ENCODE measurements around the gene ACVR1. TPM values are rescaled to one million over a fixed set of nuclear protein-coding genes. Genes with fewer than 3 reads are reported as not detected.

Gene ACVR1
- total and polyA plus RNA-seq, 2 of the 13 experiments (the other 11 are each of a cell fraction or from before 2014, with no cell fraction given), result 2.3 to 5.4 TPM

DNA sequence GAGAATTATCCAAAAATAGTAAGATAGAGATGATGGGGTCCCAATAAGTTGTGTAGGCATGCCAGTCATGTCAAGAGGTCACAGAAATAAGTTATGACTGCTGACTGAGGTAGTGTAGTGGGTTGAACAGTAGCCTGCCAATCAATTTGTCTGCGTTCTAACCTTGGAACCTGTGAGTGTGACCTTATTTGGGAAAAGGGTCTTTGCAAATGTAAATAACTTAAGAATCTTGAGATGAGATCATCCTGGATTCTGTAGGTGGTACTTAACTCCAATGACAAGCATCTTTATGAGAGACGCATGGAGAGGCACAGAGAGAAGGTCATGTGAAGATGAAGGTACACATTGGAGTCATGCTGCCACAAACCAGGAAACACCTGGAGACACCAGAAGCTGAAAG, 31.0 kb downstream of the ACVR1 start (continued):
- TF ChIP-seq, protein P1, sequence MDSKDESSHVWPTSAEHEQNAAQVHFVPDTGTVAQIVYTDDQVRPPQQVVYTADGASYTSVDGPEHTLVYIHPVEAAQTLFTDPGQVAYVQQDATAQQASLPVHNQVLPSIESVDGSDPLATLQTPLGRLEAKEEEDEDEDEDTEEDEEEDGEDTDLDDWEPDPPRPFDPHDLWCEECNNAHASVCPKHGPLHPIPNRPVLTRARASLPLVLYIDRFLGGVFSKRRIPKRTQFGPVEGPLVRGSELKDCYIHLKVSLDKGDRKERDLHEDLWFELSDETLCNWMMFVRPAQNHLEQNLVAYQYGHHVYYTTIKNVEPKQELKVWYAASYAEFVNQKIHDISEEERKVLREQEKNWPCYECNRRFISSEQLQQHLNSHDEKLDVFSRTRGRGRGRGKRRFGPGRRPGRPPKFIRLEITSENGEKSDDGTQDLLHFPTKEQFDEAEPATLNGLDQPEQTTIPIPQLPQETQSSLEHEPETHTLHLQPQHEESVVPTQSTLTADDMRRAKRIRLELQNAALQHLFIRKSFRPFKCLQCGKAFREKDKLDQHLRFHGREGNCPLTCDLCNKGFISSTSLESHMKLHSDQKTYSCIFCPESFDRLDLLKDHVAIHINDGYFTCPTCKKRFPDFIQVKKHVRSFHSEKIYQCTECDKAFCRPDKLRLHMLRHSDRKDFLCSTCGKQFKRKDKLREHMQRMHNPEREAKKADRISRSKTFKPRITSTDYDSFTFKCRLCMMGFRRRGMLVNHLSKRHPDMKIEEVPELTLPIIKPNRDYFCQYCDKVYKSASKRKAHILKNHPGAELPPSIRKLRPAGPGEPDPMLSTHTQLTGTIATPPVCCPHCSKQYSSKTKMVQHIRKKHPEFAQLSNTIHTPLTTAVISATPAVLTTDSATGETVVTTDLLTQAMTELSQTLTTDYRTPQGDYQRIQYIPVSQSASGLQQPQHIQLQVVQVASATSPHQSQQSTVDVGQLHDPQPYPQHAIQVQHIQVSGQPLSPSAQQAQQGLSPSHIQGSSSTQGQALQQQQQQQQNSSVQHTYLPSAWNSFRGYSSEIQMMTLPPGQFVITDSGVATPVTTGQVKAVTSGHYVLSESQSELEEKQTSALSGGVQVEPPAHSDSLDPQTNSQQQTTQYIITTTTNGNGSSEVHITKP (CRISPR knock-in tag; IDR thresholded peaks at IDR 0.05; ENCODE audit: low read depth), result no peak
- TF ChIP-seq MEIS2 (CRISPR knock-in tag; IDR thresholded peaks at IDR 0.05) (no peak), ZNF83 (CRISPR knock-in tag; IDR thresholded peaks at IDR 0.05; ENCODE audit: borderline replicate concordance) (no peak), KAT8 (CRISPR knock-in tag; IDR thresholded peaks at IDR 0.05) (no peak), TSC22D2 (CRISPR knock-in tag; IDR thresholded peaks at IDR 0.05; ENCODE audit: borderline replicate concordance) (no peak)
- TF ChIP-seq, protein P2, sequence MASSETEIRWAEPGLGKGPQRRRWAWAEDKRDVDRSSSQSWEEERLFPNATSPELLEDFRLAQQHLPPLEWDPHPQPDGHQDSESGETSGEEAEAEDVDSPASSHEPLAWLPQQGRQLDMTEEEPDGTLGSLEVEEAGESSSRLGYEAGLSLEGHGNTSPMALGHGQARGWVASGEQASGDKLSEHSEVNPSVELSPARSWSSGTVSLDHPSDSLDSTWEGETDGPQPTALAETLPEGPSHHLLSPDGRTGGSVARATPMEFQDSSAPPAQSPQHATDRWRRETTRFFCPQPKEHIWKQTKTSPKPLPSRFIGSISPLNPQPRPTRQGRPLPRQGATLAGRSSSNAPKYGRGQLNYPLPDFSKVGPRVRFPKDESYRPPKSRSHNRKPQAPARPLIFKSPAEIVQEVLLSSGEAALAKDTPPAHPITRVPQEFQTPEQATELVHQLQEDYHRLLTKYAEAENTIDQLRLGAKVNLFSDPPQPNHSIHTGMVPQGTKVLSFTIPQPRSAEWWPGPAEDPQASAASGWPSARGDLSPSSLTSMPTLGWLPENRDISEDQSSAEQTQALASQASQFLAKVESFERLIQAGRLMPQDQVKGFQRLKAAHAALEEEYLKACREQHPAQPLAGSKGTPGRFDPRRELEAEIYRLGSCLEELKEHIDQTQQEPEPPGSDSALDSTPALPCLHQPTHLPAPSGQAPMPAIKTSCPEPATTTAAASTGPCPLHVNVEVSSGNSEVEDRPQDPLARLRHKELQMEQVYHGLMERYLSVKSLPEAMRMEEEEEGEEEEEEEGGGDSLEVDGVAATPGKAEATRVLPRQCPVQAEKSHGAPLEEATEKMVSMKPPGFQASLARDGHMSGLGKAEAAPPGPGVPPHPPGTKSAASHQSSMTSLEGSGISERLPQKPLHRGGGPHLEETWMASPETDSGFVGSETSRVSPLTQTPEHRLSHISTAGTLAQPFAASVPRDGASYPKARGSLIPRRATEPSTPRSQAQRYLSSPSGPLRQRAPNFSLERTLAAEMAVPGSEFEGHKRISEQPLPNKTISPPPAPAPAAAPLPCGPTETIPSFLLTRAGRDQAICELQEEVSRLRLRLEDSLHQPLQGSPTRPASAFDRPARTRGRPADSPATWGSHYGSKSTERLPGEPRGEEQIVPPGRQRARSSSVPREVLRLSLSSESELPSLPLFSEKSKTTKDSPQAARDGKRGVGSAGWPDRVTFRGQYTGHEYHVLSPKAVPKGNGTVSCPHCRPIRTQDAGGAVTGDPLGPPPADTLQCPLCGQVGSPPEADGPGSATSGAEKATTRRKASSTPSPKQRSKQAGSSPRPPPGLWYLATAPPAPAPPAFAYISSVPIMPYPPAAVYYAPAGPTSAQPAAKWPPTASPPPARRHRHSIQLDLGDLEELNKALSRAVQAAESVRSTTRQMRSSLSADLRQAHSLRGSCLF (CRISPR knock-in tag; IDR thresholded peaks at IDR 0.05; ENCODE audit: borderline replicate concordance), result no peak
